GM21717 (cell line): ENCODE results near the gene TRIM67.
"Not testable (repeated sequence)": the region's sequence is repeated elsewhere in the genome, so short reads cannot be mapped to it uniquely, and the experiment has no call there.

Experiments
- ATAC-seq: cut with Tn5 transposase; IDR thresholded peaks from one replicate; pipeline ENCODE4 v1.9.1; 2021; ENCODE audit warnings: mild to moderate bottlenecking, moderate library complexity; ENCODE audit not compliant: unreplicated experiment

TRIM67 gene

DNA sequence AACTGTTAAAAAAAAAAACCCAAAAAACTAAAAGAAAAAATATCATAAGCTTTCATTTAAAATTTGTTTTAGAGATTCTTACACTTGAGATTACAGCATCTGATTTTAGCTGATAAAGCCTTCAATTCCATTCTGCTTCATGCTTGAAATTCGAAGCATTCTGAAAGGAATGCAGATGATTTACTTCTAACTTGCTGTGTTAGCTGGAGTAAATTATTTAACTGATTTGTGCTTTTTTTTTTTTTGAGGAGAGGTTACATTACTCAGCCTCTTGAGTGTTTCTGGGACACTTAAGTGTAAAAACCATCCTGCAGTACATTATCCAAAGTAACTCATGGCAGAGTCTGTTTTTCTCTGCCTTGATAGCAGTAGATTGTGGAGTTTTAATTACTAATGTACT, 4.5 kb upstream of the TRIM67 start:
- no peak for ATAC-seq

DNA sequence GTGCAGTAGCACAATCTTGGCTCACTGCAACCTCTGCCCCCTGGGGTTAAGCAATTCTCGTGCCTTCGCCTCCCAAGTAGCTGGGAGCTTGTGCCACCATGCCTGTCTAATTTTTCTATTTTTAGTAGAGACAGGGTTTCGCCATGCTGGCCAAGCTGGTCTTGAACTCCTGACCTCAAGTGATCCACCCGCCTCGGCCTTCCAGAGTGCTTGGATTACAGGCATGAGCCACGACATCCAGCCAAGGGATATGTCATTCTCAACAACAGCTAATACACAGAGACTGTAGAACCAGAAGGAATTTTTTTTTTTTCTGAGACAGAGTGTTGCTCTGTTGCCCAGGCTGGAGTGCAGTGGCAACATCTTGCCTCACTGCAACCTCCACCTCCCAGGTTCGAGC, 3.7 kb upstream of the TRIM67 start:
- ATAC-seq, result not testable (repeated sequence)

DNA sequence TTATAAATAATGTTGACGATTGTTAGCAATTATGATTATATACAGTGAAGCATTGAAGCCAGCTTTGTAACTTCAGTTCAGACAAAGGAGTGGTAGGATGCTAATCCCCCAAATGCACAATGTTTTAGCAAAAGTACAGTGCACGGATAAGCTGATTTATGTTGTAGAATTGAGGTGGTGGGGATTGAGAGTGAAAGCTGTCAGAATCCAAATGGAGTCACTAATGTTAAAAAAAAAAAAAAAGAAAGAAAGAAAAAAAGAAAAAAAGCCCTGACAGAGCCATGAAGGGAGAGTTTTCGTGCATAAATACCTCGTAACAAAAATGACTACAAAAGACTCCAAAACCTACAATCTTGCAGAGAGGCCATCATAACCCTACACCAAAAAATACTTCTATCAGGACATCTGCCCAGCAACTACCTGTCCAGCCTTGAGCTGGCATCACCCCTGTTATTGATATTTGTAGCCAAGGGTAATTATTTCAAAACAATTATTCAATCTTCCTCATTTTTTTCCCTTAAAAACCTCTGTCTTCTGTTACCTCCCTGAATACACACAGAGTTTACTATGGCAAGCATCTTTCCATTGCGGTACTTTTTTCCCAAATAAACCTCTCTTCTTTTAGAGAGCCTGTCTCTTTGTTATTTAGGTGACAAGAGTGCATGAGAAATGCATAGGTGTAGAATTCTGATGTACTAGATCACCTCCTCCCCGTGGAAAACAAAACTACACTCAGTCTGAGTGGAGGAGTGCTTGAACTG, 2.5 kb upstream of the TRIM67 start:
- ATAC-seq, result no peak

DNA sequence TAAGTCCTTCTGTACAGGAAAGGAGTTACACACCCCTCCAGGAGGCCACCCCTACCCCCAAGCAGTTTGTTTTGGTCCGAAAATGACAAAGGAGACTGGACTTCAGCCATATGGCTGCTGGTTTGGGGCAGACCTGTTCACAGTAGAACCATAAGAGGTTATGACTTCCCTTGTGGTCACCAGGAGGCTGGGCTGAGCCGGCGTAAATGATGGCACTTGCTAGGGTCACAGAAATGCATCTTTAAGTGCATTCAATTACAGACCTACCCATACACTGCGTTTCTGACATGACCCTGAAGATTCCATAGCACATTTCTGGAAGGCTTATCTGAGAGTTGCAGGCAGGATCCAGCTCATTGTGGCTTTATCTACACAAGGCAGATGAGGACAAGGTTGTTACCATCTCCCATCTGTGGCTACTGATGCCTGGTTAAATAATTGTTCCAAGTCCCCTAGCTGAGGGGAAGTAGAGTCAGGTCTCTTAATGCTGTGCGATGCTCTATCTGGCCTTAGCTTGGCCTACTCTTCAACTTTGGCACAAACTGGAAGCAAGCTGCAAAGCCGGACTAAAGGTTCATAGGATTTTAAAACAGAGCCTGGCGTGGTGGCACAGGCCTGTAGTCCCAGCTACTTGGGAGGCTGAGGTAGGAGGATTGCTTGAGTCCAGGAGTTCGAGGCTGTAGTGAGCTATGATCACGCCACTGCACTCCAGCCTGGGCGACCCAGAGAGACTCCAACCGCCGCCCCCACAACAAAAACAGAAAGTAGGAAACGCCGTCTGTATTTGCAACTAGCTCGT, 1.7 kb upstream of the TRIM67 start:
- ATAC-seq, result no peak

DNA sequence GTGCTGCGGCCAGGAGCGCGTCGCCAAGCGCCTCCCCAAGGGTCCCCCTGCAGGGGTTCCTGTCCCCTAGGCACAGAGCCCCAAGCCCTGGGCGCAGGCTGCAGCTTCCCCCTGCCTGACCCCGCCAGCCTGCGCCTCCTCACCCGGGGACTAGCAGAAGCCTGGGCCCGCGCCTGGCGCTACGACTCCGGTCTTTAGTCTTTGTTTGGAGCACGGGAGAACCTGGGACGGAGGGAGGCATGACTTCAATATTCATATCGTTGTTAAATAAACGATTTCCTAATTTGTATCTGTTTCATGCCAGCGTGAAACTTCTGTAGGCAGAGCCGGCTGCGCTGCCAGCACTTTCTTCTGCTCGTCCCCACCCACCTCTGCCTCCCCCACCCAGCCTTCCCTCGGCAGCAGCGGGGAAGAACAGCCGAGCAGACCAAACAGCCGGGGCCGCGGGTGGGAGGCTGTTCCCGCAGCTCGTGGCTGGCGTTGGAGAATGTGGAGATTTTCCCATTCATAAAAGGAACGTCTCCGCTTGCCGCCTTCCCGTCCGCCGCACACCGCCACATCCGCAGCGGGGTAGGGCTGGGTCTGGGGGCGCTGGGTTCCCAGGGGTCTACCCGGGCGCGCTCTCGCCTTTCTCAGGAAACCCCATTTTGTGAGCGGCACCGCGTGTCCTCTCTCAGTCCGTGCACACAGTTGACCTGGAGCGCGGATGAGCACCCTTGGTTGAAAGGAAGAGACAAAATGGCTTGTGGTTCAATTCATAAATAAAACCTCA, 777 bp upstream of the TRIM67 start:
- no peak for ATAC-seq

DNA sequence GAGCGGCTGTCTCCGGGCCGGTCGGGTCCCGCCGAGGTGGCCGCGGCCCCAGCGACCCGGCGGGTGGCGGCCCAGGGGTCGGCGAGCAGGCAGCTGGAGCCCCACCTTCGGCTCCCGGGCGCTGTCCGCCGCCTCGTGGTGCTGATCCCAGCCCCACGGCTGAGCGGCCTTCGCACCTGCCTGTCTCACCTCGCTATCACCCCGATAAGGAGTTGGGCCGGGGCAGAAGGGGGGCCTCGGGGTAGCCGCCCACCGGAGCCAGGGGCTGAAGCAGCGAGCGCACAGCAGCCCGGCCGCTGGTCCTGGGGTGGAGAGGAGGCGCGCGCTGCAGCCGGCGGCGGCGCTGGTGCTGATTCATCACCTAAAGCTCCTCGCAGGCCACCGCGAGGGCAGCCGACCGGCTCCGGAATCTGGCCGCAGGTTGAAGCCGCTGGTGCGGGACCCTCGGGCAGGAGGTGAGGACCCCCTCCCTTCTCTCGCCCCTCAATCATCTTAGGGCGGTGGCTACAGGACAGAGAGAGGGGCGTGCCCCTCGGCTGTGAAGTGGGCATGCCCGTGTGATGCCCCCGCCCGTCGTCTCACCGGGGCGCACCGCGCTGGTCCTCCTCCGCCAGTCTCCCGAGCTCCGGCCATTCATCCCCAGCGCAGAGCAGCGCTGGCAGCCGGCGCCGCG, 575 bp downstream of the TRIM67 start:
- ATAC-seq, result no peak

DNA sequence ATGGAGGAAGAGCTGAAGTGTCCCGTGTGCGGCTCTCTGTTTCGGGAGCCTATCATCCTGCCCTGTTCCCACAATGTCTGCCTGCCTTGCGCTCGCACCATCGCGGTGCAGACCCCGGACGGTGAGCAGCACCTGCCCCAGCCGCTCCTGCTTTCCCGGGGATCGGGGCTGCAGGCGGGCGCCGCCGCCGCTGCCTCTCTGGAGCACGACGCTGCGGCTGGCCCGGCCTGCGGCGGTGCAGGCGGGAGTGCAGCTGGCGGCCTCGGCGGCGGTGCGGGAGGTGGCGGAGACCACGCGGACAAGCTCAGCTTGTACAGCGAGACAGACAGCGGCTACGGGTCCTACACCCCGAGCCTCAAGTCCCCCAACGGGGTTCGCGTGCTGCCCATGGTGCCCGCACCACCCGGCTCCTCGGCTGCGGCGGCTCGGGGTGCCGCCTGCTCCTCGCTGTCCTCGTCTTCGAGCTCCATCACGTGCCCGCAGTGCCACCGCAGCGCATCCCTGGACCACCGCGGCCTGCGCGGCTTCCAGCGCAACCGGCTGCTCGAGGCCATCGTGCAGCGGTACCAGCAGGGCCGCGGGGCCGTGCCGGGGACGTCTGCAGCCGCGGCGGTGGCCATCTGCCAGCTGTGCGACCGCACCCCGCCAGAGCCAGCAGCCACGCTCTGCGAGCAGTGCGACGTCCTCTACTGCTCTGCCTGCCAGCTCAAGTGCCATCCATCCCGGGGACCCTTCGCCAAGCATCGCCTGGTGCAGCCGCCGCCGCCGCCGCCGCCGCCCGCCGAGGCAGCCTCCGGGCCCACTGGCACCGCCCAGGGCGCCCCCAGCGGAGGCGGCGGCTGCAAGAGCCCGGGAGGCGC, 1.3 kb downstream of the TRIM67 start:
- no peak for ATAC-seq

DNA sequence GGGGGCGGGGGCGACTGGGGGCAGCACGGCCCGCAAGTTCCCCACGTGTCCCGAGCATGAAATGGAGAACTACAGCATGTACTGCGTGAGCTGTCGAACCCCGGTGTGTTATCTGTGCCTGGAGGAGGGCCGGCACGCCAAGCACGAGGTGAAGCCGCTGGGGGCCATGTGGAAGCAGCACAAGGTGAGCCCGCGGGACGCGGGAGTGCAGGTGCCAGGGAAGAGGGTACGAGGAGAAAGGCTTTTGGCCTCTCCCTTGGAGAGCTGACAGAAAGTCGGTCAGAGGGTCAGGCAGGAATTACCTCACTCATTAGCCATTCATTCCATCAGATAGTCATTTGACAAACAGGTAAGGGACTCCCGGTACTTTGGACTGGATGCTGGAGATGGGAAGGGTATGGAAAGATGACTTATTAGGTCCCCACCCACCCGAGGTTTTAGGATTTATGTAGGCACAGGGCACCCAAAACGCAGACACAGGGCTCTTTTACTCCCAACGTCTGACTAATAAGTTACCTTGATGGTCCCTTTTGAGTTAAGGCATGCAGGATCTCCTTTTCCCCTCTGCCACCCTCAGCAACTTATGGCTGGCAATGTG, 2.1 kb downstream of the TRIM67 start:
- ATAC-seq, result no peak

DNA sequence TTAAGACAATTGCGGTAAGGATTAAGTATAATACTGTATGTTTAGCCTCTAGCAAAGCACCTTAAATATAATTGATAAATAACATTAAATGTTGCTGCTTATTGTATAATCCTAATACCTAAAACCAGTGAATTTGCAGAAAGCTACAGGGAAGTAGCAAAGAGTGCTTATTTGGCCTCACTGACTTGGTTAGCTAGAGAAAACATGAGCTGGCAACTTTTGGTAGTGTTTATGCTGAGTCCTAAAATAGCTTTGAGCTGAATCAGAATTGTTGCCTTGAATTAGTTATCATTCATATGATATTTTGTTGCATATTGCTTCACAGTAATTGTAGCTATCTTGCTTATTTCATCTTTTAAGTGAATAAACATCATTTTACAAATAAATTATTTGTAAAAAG, 3.5 kb downstream of the TRIM67 start:
- ATAC-seq, result no peak

DNA sequence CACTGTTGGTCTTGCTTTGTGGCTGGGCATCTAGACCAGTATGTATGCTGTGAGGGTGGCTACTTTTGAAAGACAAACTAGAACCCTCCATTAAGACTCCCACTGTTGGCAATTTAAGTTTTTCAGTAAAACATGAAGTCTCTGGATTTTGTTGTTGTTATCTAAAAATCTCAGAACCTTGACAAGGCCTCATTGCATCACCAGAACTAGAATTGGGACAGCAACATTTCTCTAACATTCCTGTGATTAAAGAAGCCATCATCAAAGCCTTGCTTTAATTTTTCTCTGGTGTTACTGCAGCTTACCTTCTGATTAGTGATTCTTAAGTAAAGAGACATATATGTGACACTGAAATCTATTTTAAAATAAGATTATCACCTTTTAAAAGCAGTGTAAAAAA, 4.5 kb downstream of the TRIM67 start:
- no peak for ATAC-seq

DNA sequence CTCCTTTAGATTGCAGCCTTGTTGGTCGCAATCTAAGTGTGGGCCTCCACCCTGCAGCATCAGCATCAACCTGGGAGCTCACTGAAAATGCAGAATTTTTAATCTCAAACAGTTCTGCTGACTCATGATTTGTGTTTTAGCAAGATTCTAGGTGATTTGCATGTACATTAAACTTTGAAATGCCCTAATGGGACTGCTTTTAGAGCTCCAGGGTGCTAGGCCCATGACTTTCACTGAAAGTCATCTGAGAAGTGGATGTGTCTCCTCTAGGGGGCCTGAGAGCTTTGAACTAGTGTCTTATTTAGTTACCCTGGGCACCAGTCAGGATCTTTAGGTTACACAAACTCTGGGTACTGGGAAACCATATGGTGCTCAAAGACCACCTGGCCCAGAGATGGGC, 9.0 kb downstream of the TRIM67 start:
- no peak for ATAC-seq

DNA sequence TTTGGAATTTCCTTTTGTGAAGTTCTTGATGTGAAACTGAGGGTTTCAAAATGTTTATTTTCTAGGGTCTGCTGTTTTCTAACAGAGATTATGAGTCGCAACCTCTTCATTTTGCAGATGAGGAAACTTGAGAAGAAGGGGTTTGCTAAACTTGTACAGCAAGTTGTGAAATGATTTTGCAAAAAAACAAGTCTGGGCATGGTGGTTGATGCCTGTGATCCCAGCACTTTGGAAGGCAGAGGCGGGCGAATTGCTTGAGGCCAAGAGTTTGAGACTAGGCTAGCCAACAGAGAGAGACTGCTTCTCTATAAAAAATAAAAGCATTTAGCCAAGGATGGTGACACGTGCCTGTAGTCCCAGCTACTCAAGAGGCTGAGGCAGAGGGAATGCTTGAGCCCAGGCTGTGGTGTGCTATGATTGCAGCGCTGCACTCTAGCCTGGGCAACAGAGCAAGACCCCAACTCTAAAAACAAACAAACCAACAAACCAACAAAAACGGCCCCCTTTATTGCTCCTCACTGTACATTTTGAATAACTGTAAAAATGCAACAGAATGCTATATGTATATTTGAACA, 9.9 kb downstream of the TRIM67 start:
- ATAC-seq, result no peak

DNA sequence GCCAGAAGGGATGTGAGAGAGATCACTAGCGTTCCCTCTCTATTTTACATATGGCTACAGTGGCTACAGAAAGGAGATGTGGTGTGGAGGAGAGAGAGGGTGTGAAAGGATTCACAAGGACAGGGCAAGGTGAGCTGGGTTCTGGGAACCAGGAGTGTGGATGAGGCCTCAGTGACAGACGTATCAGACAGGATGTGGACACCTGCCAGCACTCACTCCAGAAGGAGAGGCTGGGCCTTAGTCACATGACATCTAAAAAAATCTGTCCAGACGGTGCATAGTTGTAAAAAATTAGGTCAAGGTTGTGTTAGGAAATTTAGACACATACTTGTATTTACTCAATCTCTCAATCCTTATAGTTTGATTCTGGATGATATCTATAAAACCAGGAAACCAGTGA, 10.6 kb downstream of the TRIM67 start:
- ATAC-seq, result no peak

DNA sequence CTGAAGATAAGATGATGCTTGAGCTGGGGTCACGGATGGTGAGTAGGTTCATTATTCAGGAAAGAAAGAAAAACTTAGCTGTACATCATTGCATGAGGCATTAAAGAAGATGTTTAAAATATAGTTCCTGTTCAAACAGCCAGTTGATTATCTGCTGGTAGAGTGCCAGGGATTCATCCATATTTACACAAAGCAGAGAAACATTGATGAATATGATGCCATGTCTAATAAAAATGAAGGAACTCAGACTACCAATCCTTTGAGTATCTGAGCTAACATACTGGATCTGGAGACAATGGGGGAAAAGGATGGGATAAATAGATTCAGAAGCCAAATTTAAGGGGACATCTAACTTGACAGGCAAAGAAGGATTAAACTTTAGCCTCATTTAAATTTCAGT, 14.6 kb downstream of the TRIM67 start:
- ATAC-seq, result no peak

DNA sequence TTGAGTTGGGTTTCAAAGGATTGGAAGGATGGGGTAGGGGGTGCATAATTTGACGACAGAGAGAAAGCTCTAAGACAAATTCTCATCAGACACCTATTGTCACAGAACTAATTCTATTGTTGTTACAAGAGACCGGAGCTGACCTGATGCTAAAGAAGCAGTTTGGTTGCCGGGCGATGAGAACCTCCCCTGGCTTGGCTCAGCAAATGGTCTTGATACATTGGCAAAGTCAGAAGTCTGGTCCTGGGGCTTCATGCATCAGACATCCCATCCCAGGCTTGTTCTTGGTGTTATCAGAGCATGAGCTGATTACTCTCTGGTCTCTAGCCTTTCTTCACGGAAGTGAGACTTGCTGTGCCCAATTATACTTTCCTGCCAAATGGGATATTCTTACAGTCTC, 15.4 kb downstream of the TRIM67 start:
- no peak for ATAC-seq

DNA sequence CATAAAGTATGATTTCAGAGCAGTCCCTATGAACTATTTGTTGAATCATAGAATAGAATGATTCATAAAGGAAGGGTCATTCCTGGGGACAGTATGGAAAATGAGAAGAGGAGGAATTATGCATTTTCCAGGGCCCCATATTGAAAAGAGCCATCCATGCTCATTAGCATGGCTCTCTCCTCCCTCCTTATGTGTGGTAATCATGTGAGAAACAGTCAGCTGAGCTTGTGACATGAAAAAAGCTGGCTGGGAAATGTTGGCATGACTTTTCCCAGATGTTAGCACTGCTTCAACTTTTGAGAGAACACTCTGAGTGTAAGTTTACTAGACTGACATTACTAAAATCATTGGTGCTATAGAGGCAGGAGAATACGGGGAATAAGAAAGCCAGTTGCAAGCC, 16.1 kb downstream of the TRIM67 start:
- no peak for ATAC-seq

DNA sequence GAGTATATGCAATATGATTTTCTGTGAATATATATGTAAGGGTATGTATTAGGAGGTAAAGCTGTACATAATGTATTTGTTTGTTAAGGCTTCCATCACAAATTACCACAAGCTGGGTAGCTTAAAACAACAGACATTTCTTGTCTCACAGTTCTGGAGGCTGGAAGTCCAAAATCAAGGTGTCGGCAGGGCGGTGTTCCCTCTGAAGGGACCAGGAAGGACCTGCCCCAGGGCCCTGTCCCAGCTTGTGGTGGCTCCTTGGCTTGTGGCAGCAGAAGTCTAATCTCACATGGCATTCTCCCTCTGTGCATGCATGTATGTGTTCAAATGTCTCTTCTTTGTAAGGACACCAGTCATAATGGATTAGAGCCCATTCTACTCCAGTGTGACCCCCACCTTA, 17.1 kb downstream of the TRIM67 start:
- ATAC-seq, result no peak

DNA sequence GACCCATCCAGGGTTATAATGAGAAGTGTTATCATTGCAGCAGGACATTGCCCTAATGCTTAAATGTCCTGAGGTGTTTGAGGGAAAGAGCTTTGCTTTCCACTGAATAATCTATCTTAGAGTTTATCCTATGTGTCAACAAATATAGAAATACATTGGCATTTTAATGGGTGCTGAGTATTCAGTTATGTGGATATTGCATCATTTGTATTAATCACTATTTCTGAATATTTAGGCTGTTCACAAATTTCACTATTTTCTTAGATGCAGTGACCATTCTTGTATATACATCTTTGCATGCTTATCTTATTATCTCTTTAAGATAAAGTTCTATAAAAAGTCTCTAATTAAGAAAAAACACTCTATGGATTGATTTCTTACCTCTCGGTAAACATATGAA, 18.2 kb downstream of the TRIM67 start:
- no peak for ATAC-seq

DNA sequence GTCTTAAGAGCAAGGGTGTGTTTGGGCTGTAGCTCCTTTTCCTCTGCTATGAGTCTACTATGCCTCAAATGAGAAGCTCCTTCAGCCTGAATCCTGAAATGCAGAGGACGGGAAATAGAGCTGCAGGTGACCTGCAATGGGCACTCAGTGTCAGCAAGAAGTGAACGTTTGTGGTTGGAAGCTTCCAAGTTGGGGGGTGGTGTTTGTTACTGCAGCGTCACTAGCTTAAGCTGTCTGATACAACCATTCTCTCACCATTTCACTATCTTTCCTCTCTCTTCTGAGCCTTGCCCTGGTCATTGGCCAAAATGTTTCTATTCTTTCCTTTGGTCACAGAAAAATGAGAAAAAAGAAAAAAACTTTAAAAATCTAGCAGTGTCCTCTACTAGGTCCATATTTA, 19.4 kb downstream of the TRIM67 start:
- ATAC-seq, result no peak

DNA sequence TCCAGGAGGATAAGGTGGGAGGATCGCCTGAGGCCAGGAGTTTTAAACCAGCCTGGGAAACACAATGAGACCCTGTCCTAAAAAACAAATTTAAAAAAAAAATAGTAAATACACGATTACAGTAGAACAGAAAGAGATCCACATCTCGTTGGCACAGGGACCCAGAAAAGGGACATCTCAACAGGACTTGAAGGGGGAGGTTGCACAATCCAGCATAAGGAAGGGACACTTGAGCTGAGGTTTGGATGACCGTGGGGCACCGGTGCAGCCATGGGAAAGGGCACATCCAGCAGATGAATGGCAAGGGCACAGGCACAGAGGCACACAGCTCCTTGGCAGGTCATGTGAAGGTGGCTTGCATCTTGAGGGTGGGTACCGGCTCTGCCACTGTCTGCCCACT, 20.5 kb downstream of the TRIM67 start:
- ATAC-seq, result no peak
